Ishikawa (cell line): ENCODE results near the gene WDR18.
A peak's percentile ranks its signal among the peaks of the same experiment; 100 is the strongest.

Source experiments
- CEBPB ChIP-seq: IDR thresholded peaks from 2 replicates; pipeline ENCODE4 v1.6.1; 2012
- CREB1 ChIP-seq: IDR thresholded peaks from 2 replicates; pipeline ENCODE4 v1.6.1; 2012; ENCODE audit warnings: low read depth
- EGR1 ChIP-seq: IDR thresholded peaks from 2 replicates; pipeline ENCODE4 v1.6.1; 2012
- EP300 ChIP-seq: IDR thresholded peaks from 2 replicates; pipeline ENCODE4 v1.6.1; 2012; ENCODE audit warnings: borderline replicate concordance
- FOXM1 ChIP-seq: IDR thresholded peaks from 2 replicates; pipeline ENCODE4 v1.6.1; 2012; ENCODE audit warnings: low read depth, borderline replicate concordance
- MAX ChIP-seq: IDR thresholded peaks from 2 replicates; pipeline ENCODE4 v1.6.1; 2012
- NFIC ChIP-seq: IDR thresholded peaks from 2 replicates; pipeline ENCODE4 v1.6.1; 2012
- RAD21 ChIP-seq: IDR thresholded peaks from 2 replicates; pipeline ENCODE4 v1.6.1; 2012; ENCODE audit warnings: low read depth
- REST ChIP-seq: IDR thresholded peaks from 2 replicates; pipeline ENCODE4 v1.6.1; 2012; ENCODE audit warnings: low read depth, mild to moderate bottlenecking
- TAF1 ChIP-seq: IDR thresholded peaks from 2 replicates; pipeline ENCODE4 v1.6.1; 2012; ENCODE audit warnings: low read depth, mild to moderate bottlenecking
- TCF12 ChIP-seq: IDR thresholded peaks from 2 replicates; pipeline ENCODE4 v1.6.1; 2012; ENCODE audit warnings: low read depth
- TEAD4 ChIP-seq: IDR thresholded peaks from 2 replicates; pipeline ENCODE4 v1.6.1; 2012
- USF1 ChIP-seq: IDR thresholded peaks from 2 replicates; pipeline ENCODE4 v1.6.1; 2012
- YY1 ChIP-seq: IDR thresholded peaks from 2 replicates; pipeline ENCODE4 v1.6.1; 2012; ENCODE audit warnings: low read depth
- ZBTB7A ChIP-seq: IDR thresholded peaks from 2 replicates; pipeline ENCODE4 v1.6.1; 2012; ENCODE audit warnings: low read depth

The WDR18 gene

GRCh38 chr19:1039646-1040475 is 55.7 kb downstream of the WDR18 start, which contains the start of gene ABCA7:
Gene ABCA7, plus strand, starts transcription at chr19:1040107. Its CDS starts 1,255 bp downstream, at chr19:1041362.
- TF ChIP-seq ZBTB7A = no peak; the same call in 1 of the 2 replicates
- no peak; the same call in 1 of the 2 replicates for TF ChIP-seq USF1
- TF ChIP-seq YY1 = 0 out of 2 replicates have a peak, but pooled peaks have one; percentile 7
- no peak for TF ChIP-seq EP300
- no peak for TF ChIP-seq REST
- TF ChIP-seq RAD21 = no peak
- no peak for TF ChIP-seq NFIC
- peak; percentile 82 for TF ChIP-seq MAX
- no peak for TF ChIP-seq FOXM1
- no peak for TF ChIP-seq CEBPB
- peak; percentile 51 for TF ChIP-seq TCF12
- TF ChIP-seq EGR1 = no peak
- peak; percentile 42 for TF ChIP-seq TAF1
- no peak for TF ChIP-seq TEAD4
- TF ChIP-seq CREB1 = peak; percentile 36; the same call in 1 of the 2 replicates

GRCh38 chr19:1040476-1041271 is 56.5 kb downstream of the WDR18 start:
- TF ChIP-seq YY1 = no peak
- no peak for TF ChIP-seq CEBPB
- no peak for TF ChIP-seq REST
- TF ChIP-seq EP300 = no peak
- no peak for TF ChIP-seq FOXM1
- no peak for TF ChIP-seq TEAD4
- no peak for TF ChIP-seq NFIC
- TF ChIP-seq TCF12 = no peak
- TF ChIP-seq EGR1 = no peak
- TF ChIP-seq ZBTB7A = peak; percentile 65; the same call in 1 of the 2 replicates
- TF ChIP-seq CREB1 = no peak; the same call in 1 of the 2 replicates
- TF ChIP-seq MAX = peak; percentile 30; the same call in 1 of the 2 replicates
- no peak for TF ChIP-seq RAD21
- TF ChIP-seq TAF1 = 0 out of 2 replicates have a peak, but pooled peaks have one; percentile 4
- TF ChIP-seq USF1 = no peak

GRCh38 chr19:1041272-1041834 is 57.2 kb downstream of the WDR18 start:
- 0 out of 2 replicates have a peak, but pooled peaks have one; percentile 9 for TF ChIP-seq MAX
- TF ChIP-seq USF1 = no peak
